Skeletal muscle satellite cell (primary cell): ENCODE data around the gene TADA2A.
"Not testable (repeated sequence)": the region's sequence is repeated elsewhere in the genome, so short reads cannot be mapped to it uniquely, and the experiment has no call there.

Experiments
- H3K27me3 ChIP-seq: 2 replicates; pipeline ENCODE4 v1.7.0; 2013; ENCODE audit warnings: low read length; ENCODE audit not compliant: control insufficient read depth, insufficient read depth
- H3K36me3 ChIP-seq: 2 replicates; pipeline ENCODE4 v1.7.0; 2013; ENCODE audit warnings: mild to moderate bottlenecking, control low read depth, low read length; ENCODE audit not compliant: insufficient read depth
- H3K4me1 ChIP-seq: 2 replicates; pipeline ENCODE4 v1.7.0; 2013; ENCODE audit warnings: low read length; ENCODE audit not compliant: control insufficient read depth, insufficient read depth
- H3K4me2 ChIP-seq: 2 replicates; pipeline ENCODE4 v1.7.0; 2013; ENCODE audit warnings: mild to moderate bottlenecking, low read length
- H3K4me3 ChIP-seq: 2 replicates; pipeline ENCODE4 v1.7.0; 2013; ENCODE audit warnings: low read length
- H3K9ac ChIP-seq: 2 replicates; pipeline ENCODE4 v1.7.0; 2013; ENCODE audit warnings: mild to moderate bottlenecking, low read depth, low read length, moderate library complexity
- H3K9me3 ChIP-seq: replicated peaks from 2 replicates; pipeline ENCODE4 v1.7.0; 2013; ENCODE audit warnings: mild to moderate bottlenecking, control low read depth, low read length

The TADA2A gene

DNA sequence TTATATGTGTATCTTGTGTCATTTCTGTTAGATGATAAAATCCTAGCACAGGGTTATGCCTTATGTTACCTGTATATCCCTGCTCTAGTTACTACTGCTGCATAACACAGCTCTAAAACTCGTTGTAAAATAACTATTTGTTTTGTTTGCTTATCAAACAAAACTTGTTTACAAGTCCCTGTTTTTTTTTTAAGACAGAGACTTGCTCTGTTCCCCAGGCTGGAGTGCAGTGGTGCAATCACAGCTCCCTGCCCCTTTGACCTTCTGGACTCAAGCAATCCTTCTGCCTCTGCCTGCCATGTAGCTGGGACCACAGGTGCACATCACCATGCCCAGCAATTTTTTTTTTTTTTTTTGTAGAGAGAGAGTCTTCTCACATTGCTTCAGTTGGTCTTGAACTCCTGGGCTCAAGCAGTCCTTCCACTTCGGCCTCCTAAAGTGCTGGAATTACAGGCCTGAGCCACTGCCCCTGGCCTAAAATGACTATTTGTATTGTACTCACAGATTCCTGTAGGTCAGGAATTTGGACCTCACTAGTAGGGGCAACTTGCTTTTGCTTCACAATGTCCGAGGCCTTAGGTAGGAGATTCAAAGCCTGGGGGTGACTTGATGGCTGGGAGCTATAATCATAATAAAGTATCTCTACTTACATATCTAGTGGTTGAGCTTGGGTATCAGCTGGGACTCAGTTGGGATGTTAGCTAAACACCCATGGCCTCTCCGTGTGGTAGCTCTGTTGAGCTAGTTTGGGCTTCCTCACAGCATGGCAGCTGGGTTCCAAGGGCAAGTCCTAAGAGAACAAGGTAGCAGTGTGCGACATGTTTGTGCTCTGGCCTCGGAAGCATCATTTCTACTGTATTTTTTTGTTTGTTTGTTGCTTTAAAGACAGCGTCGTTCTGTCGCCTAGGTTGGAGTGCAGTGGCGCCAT, 95.6 kb downstream of the TADA2A start:
- Histone ChIP-seq H3K9me3 (no peaks in the 10 kb centered on the region), H3K4me3 (no peak overlapping the region), H3K4me1 (no peaks in the 10 kb centered on the region), H3K9ac (no peak overlapping the region), H3K36me3 (peaks cover 4% of the 10 kb centered on the region), H3K4me2 (no peak overlapping the region), H3K27me3 (no peaks in the 10 kb centered on the region)

DNA sequence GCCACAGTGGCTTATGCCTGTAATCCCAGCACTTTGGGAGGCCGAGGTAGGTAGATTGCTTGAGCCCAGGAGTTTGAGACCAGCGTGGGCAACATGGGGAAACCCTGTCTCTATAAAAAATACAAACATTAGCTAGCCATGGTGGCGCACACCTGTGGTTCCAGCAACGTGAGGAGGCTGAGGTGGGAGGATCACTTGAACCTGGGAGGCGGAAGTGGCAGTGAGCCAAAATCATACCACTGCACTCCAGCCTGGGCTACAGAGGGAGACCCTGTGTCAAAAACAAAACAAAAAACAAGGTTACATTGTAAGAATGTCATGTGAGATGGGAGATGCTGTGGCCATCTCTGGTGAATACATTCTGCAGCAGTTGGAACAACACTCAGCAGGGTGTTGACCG, 96.5 kb downstream of the TADA2A start:
- H3K9me3 ChIP-seq: no peaks in the 10 kb centered on the region
- no peak overlapping the region for H3K4me2 ChIP-seq
- no peak overlapping the region for H3K4me3 ChIP-seq
- no peaks in the 10 kb centered on the region for H3K27me3 ChIP-seq
- H3K36me3 ChIP-seq: peaks cover 10% of the 10 kb centered on the region
- H3K4me1 ChIP-seq: no peaks in the 10 kb centered on the region
- H3K9ac ChIP-seq: no peak overlapping the region

DNA sequence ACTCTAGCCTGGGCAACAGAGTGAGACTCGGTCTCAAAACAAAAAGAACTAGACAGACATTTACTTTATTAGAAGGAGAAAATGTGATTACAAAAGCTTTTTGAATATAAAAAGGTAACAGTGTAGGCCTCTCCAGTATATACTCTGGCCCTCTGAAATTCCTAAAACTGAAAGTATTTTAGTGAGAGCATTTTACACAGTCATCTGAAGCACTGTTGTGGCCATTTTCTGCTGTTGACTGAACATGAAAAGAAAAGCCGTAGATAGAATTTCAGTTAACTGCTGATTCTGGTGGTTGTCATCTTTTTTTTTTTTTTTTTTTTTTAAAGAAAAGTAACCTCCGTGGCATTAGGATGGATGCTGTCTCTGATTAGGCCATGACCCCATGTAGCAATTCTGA, 98.6 kb downstream of the TADA2A start:
- H3K9ac ChIP-seq: no peak overlapping the region
- H3K4me3 ChIP-seq: no peak overlapping the region
- H3K4me1 ChIP-seq: no peaks in the 10 kb centered on the region
- H3K9me3 ChIP-seq: no peaks in the 10 kb centered on the region
- no peaks in the 10 kb centered on the region for H3K27me3 ChIP-seq
- H3K36me3 ChIP-seq: peaks cover 6% of the 10 kb centered on the region
- H3K4me2 ChIP-seq: no peak overlapping the region

DNA sequence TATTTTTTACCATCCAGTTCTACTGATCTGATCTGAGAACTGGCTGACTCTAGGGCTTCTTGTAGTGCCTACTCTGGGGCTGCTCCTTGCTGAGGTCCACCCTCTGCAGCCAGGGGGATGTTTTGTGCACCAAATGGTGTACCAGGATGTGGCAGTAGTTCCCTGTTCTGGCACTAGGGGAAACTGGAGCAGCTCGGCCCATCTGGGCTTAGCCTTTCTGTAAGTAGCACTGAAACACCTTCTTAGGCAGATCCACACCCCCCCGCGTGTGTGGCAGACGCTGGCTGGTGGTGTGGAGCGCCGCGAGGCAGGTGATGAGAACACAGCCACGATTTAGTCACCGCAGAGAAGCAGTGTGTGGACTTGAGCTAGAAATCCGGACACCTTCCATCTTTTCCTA, 100.0 kb downstream of the TADA2A start:
- Histone ChIP-seq H3K4me1 (no peaks in the 10 kb centered on the region), H3K27me3 (no peaks in the 10 kb centered on the region), H3K9ac (no peak overlapping the region), H3K9me3 (no peaks in the 10 kb centered on the region), H3K4me2 (no peak overlapping the region), H3K4me3 (no peak overlapping the region), H3K36me3 (peaks cover 9% of the 10 kb centered on the region)

DNA sequence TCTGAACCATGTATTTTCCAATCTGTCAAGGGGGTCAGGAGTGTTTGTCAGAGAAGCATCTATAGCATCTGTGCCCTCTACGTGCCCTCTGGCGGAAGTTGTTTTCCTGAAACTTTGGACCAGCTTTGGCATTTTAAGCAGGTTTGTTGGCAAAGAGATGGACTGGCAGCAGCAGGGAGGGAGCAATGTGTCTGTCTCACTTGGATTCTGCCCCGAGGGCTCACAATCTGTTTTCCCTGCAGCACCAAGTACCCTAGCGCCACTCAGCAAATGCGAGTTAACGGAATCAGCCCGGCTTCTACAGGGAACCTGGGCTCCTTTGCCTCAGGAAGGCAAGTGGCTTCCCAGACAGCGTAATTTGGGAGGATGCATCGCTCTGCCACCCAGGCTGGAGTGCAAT, 100.4 kb downstream of the TADA2A start:
- no peaks in the 10 kb centered on the region for H3K27me3 ChIP-seq
- no peak overlapping the region for H3K9ac ChIP-seq
- H3K4me3 ChIP-seq: no peak overlapping the region
- H3K4me1 ChIP-seq: no peaks in the 10 kb centered on the region
- no peak overlapping the region for H3K4me2 ChIP-seq
- H3K36me3 ChIP-seq: peaks cover 11% of the 10 kb centered on the region
- H3K9me3 ChIP-seq: no peaks in the 10 kb centered on the region

DNA sequence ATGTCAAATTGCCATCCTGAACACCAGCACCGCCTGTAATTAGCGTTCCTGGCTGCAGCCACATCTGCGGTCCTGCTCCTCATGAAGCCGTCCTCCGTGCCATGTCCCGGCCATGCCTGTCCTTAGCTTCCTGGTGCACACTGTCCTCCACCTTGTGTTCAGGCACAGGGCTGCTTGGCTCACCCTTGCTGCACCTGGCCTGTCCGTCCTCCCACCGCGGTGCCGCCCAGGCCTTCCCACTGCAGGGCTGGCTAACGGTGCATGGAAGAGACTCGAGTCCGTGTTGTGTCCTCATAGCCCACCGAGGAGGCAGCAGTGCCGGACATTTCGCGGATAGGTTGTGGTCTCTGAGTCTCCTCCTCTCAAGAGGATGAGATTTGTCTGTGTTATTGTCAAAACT, 103.4 kb downstream of the TADA2A start:
- H3K36me3 ChIP-seq: peaks cover 31% of the 10 kb centered on the region
- no peaks in the 10 kb centered on the region for H3K4me1 ChIP-seq
- no peak overlapping the region for H3K9ac ChIP-seq
- H3K4me3 ChIP-seq: no peak overlapping the region
- no peak overlapping the region for H3K4me2 ChIP-seq
- no peaks in the 10 kb centered on the region for H3K9me3 ChIP-seq
- no peaks in the 10 kb centered on the region for H3K27me3 ChIP-seq

DNA sequence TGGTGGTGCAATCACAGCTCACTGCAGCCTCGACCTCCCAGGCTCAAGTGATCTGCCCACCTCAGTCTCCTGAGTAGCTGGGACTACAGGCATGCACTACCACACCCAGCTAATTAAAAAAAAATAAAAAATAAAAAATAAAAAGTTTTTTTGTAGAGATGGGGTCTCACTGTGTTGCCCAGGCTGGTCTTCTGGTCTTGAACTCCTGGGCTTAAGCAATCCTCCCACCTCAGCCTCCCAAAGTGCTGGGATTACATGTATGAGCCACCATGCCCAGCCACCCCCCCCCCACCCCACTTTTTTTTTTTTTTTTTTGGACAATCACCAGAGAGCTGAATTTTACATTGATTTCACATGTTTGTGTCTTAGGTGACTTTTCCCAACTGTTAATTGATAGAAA, 105.0 kb downstream of the TADA2A start:
- H3K4me1 ChIP-seq, H3K27me3 ChIP-seq, H3K4me2 ChIP-seq, H3K9me3 ChIP-seq, H3K4me3 ChIP-seq, H3K9ac ChIP-seq: not testable (repeated sequence)
- peaks cover 37% of the 10 kb centered on the region for H3K36me3 ChIP-seq

DNA sequence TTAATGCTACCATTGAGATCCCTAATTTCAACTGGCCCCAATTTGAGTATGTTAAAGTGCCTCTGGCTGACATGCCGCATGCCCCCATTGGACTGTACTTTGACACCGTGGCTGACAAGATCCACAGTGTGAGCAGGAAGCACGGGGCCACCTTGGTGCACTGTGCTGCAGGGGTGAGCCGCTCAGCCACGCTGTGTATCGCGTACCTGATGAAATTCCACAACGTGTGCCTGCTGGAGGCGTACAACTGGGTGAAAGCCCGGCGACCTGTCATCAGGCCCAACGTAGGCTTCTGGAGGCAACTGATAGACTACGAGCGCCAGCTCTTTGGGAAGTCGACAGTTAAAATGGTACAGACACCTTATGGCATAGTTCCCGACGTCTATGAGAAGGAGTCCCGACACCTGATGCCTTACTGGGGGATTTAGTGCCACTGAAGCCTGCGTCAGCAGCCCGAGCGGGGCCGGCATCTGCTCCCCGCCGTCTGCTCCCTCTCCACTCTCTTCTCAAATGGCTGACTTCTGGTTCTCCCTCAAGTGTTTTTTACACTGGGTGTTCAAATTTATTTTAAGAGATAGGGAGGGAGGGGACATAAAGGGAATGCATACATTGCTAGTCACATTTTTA, 105.9 kb downstream of the TADA2A start:
- H3K4me3 ChIP-seq: no peak overlapping the region
- H3K27me3 ChIP-seq: no peaks in the 10 kb centered on the region
- H3K9me3 ChIP-seq: no peaks in the 10 kb centered on the region
- peaks cover 44% of the 10 kb centered on the region for H3K36me3 ChIP-seq
- no peak overlapping the region for H3K4me2 ChIP-seq
- no peak overlapping the region for H3K9ac ChIP-seq
- no peaks in the 10 kb centered on the region for H3K4me1 ChIP-seq

DNA sequence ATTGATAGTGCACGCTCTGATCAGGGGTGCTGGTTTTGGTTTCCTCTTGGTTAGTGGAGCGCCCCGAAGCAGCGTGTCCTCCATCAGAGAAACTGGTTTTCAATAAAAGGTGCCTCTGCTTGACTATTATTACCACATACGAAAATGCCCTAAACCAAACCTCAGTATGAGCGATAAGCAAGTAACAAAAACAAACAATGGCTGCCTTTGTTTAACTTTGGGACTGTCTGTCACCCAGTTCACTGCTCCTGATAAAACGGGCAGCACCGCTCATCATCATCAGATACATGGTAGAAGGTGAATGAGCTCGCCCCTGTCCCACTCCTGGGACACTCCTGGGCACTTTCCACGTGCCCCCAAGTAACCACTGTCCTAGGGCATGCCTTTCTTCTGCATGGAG, 107.0 kb downstream of the TADA2A start:
- Histone ChIP-seq H3K9ac (no peak overlapping the region), H3K4me3 (no peak overlapping the region), H3K9me3 (no peaks in the 10 kb centered on the region), H3K4me2 (no peak overlapping the region), H3K27me3 (no peaks in the 10 kb centered on the region), H3K36me3 (peaks cover 50% of the 10 kb centered on the region), H3K4me1 (no peaks in the 10 kb centered on the region)

DNA sequence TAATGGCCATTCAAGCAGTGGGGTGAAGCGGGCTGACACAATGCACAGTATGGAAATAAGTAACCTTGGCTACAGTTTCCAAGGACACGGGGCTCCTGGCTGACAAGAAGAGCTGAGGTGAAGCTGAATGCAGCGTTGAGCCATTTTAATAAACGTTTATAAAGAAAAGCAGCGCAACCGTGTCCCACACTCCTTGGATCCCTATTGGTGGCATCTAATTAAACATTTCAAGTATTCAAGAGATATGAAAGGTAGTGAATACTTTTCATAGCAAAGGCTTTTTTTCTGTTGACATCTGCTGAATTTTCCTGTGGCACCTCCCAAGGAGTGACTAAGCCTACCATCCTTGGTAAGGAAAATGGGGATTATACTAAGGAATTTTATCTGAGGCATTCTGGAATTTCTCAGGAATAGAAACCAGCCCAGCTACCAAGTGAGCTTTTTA, 109.5 kb downstream of the TADA2A start:
- no peak overlapping the region for H3K9ac ChIP-seq

DNA sequence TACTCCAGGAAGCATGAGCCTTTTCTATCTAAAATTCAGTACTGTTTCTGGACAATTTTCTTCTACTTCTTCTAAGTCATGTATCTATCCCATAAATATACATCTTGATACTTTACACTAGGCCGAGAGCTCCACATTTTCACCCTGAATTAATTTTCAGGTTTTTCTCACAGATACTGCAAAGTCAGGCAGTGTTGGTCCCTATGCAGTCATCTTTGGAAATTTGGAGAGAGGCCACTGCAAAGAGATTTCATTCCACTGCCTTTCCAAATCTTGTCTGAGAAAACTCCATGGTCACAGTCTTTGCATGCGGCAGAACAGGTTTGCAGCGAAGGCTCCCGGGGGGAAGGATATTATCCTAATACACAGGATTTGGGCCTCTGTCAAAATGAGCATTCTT, 111.2 kb downstream of the TADA2A start:
- H3K4me3 ChIP-seq: no peak overlapping the region
- H3K4me2 ChIP-seq: no peak overlapping the region
- no peaks in the 10 kb centered on the region for H3K9me3 ChIP-seq
- H3K36me3 ChIP-seq: peaks cover 53% of the 10 kb centered on the region
- no peaks in the 10 kb centered on the region for H3K27me3 ChIP-seq
- H3K4me1 ChIP-seq: no peaks in the 10 kb centered on the region
- no peak overlapping the region for H3K9ac ChIP-seq

More for the DNA sequence above, 109.5 kb downstream of the TADA2A start:
- Histone ChIP-seq H3K9me3 (no peaks in the 10 kb centered on the region), H3K27me3 (no peaks in the 10 kb centered on the region), H3K4me1 (no peaks in the 10 kb centered on the region), H3K4me3 (no peak overlapping the region), H3K4me2 (no peak overlapping the region), H3K36me3 (peaks cover 63% of the 10 kb centered on the region)

DNA sequence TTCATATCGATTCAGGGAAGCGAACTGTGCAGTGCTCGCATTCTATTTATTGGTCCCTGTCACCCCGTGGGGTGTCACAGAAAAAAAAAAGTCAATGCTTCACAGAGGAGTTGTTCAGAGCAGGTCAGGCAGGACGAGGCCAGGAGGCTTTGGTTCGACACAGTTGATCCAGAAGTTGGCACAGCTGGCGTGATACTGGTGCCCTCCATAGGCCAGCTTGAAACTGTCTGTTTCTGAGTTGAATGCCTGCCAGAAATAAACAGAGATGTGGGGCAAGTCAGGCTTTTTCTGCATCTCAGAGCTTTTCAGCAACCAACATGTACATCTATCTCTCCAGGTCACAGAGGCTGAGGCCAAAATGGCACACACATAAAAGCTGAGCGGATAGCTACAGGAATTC, 112.1 kb downstream of the TADA2A start:
- Histone ChIP-seq H3K4me2 (no peak overlapping the region), H3K27me3 (no peaks in the 10 kb centered on the region), H3K9ac (no peak overlapping the region), H3K36me3 (peaks cover 50% of the 10 kb centered on the region), H3K4me3 (no peak overlapping the region), H3K4me1 (no peaks in the 10 kb centered on the region), H3K9me3 (no peaks in the 10 kb centered on the region)
